GM12872 (cell line): ENCODE measurements around the gene NNAT.

ENCODE experiments used
- CTCF ChIP-seq: IDR thresholded peaks from 3 replicates; pipeline ENCODE4 v1.5.1; 2011; ENCODE audit warnings: low read depth, mild to moderate bottlenecking, low read length, moderate library complexity; ENCODE audit not compliant: insufficient read depth

The NNAT gene

GRCh38 chr20:37504404-37505096, 16.5 kb upstream of the NNAT start:
- TF ChIP-seq CTCF: no peak

- no peak for TF ChIP-seq CTCF
These were observed 15.5 kb upstream of the NNAT start for GRCh38 chr20:37505263-37506151.

GRCh38 chr20:37506152-37506725, 14.8 kb upstream of the NNAT start:
- TF ChIP-seq CTCF: no peak

GRCh38 chr20:37510226-37510625, 10.8 kb upstream of the NNAT start:
- no peak for TF ChIP-seq CTCF

- no peak for TF ChIP-seq CTCF
These were observed 9.3 kb upstream of the NNAT start for GRCh38 chr20:37511610-37512275.

GRCh38 chr20:37513779-37514359, 7.2 kb upstream of the NNAT start:
- TF ChIP-seq CTCF: no peak
